Lower leg skin (tissue), 3 donors: Measurements from ENCODE around the gene GPR68.

Source experiments
- CTCF ChIP-seq, 3 donors: fragments of 450-650 bp; IDR thresholded peaks; one replicate each; pipeline ENCODE4 v1.5.1; 2016; ENCODE audit warnings: antibody characterized with exemption in 3 of 3, mild to moderate bottlenecking in 3 of 3, moderate library complexity in 2 of 3
- POLR2A ChIP-seq, 2 donors: fragments of 450-650 bp; IDR thresholded peaks; one replicate each; pipeline ENCODE4 v1.6.1; 2016 to 2017; ENCODE audit warnings: antibody characterized with exemption in 2 of 2, mild to moderate bottlenecking in 1 of 2, moderate library complexity in 1 of 2

GRCh38 chr14:91231446-91231845, 13.1 kb downstream of the GPR68 start:
- TF ChIP-seq POLR2A (IDR thresholded peaks at IDR 0.05), result no peak
- TF ChIP-seq CTCF (IDR thresholded peaks at IDR 0.05), result no peak
